ENCODE measurements around the gene FCHO1. TPM values are rescaled to one million over a fixed set of nuclear protein-coding genes. Genes with fewer than 3 reads are reported as not detected.

FCHO1 gene
- total RNA-seq, 1 donor from 2014 or later: 15.5 TPM

- no peaks in the 10 kb centered on the region for H3K79me2 ChIP-seq (ENCODE audit: low read depth)
- Mint-ChIP-seq H3K9me3 (no peaks in the 10 kb centered on the region), H3K4me3 (no peak overlapping the region), H3K27ac (no peak overlapping the region), H3K36me3 (peaks cover 12% of the 10 kb centered on the region), H3K27me3 (ENCODE audit: insufficient read depth, low read depth) (no peaks in the 10 kb centered on the region), H3K4me1 (peaks cover 17% of the 10 kb centered on the region)
- no peak overlapping the region for H3K27ac ChIP-seq
- no peaks in the 10 kb centered on the region for H4K20me1 ChIP-seq (ENCODE audit: low read depth)
- no peak overlapping the region for H3K4me2 ChIP-seq
- TF ChIP-seq CTCF (IDR thresholded peaks at IDR 0.05) (peak; percentile 92), EZH2phosphoT487 (IDR thresholded peaks at IDR 0.05) (no peak)
- DNase-seq (ENCODE audit: low spot score): peak; percentile 93
- H3K27me3 ChIP-seq: no peaks in the 10 kb centered on the region
- H3K4me1 ChIP-seq: peaks cover 6% of the 10 kb centered on the region
- no peaks in the 10 kb centered on the region for H3K36me3 ChIP-seq
- H3F3A ChIP-seq (ENCODE audit: low read depth): peaks cover 14% of the 10 kb centered on the region
- no peak overlapping the region for H3K4me3 ChIP-seq
- no peak overlapping the region for H2AFZ ChIP-seq (replicated peaks)
- H3K9ac ChIP-seq: no peak overlapping the region
- H3K9me3 ChIP-seq (ENCODE audit: low read depth): no peaks in the 10 kb centered on the region
Observed at GRCh38 chr19:17766543-17767131, 15.4 kb downstream of the FCHO1 start.

- H3K9me3 ChIP-seq (ENCODE audit: low read depth): no peaks in the 10 kb centered on the region
- no peak overlapping the region for H3K27ac ChIP-seq
- H3K4me2 ChIP-seq: no peak overlapping the region
- Mint-ChIP-seq H3K27ac (no peak overlapping the region), H3K4me1 (peaks cover 13% of the 10 kb centered on the region), H3K9me3 (no peaks in the 10 kb centered on the region), H3K36me3 (peaks cover 17% of the 10 kb centered on the region), H3K27me3 (ENCODE audit: insufficient read depth, low read depth) (no peaks in the 10 kb centered on the region), H3K4me3 (no peak overlapping the region)
- H3K79me2 ChIP-seq (ENCODE audit: low read depth): no peaks in the 10 kb centered on the region
- DNase-seq (ENCODE audit: low spot score): no peak
- H3K36me3 ChIP-seq: no peaks in the 10 kb centered on the region
- no peaks in the 10 kb centered on the region for H4K20me1 ChIP-seq (ENCODE audit: low read depth)
- no peak for TF ChIP-seq EZH2phosphoT487 (IDR thresholded peaks at IDR 0.05)
- TF ChIP-seq CTCF (IDR thresholded peaks at IDR 0.05): no peak
- TF ChIP-seq EZH2 (IDR thresholded peaks at IDR 0.05): no peak
- H3K4me1 ChIP-seq: no peaks in the 10 kb centered on the region
- H3K9ac ChIP-seq: no peak overlapping the region
- H3K27me3 ChIP-seq: no peaks in the 10 kb centered on the region
- peaks cover 5% of the 10 kb centered on the region for H3F3A ChIP-seq (ENCODE audit: low read depth)
- H3K4me3 ChIP-seq: no peak overlapping the region
- no peak overlapping the region for H2AFZ ChIP-seq (replicated peaks)
Observed at GRCh38 chr19:17767559-17767958, 16.3 kb downstream of the FCHO1 start.

DNA sequence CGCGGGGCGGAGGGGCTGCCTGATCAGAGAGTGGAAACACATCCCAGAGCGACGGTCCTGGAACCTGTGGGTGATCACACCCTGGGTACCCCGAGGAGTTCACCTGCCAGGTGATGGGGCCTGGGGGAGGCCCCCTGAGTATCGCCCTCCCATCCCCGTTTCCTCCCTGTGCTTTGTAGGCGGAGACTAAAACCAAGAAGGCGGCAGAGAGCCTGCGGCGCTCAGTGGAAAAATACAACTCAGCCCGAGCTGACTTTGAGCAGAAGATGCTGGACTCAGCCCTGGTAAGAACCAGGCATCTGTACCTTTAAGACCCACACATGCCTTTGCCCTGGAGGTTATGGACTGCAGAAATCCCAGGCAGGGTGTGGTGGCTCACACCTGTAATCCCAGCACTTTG is 19.3 kb downstream of the FCHO1 start:
- peaks cover 5% of the 10 kb centered on the region for H3K4me1 Mint-ChIP-seq
- H3K4me1 ChIP-seq: no peaks in the 10 kb centered on the region
- H3K36me3 ChIP-seq: no peaks in the 10 kb centered on the region
- no peak overlapping the region for H3K27ac Mint-ChIP-seq
- no peak for DNase-seq (ENCODE audit: low spot score)
- H3K36me3 Mint-ChIP-seq: peaks cover 14% of the 10 kb centered on the region
- H3K4me3 ChIP-seq: no peak overlapping the region
- no peak overlapping the region for H3K9ac ChIP-seq
- no peak overlapping the region for H3K4me3 Mint-ChIP-seq
- H3F3A ChIP-seq (ENCODE audit: low read depth): no peaks in the 10 kb centered on the region
- H2AFZ ChIP-seq (replicated peaks): no peak overlapping the region
- H3K27ac ChIP-seq: no peak overlapping the region
- no peaks in the 10 kb centered on the region for H3K79me2 ChIP-seq (ENCODE audit: low read depth)
- TF ChIP-seq CTCF (IDR thresholded peaks at IDR 0.05) (no peak), EZH2 (IDR thresholded peaks at IDR 0.05) (no peak), EZH2phosphoT487 (IDR thresholded peaks at IDR 0.05) (no peak)
- peaks cover 6% of the 10 kb centered on the region for H3K27me3 Mint-ChIP-seq (ENCODE audit: insufficient read depth, low read depth)
- no peak overlapping the region for H3K4me2 ChIP-seq
- H4K20me1 ChIP-seq (ENCODE audit: low read depth): no peaks in the 10 kb centered on the region
- no peaks in the 10 kb centered on the region for H3K9me3 ChIP-seq (ENCODE audit: low read depth)
- no peaks in the 10 kb centered on the region for H3K27me3 ChIP-seq
- no peaks in the 10 kb centered on the region for H3K9me3 Mint-ChIP-seq

Data from neural progenitor cell (in vitro differentiated cells).